ENCODE results near the gene MFAP3L.

The MFAP3L gene

DNA sequence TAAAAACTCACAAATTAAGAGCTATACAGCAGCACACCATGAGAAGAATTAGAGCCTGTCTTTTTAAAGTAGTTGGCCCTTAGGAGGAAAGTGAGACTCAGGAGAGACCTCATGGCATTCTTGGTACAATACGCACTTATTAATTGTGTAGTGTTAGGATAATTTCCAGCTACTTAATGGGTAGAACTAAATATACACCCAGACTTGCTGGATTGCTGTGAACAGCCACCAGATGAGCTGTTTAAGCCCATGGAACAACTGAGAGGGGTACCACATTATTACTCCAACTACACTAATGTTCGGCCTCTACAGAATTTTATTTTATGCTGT lies 13.6 kb downstream of the MFAP3L start:
- in situ Hi-C loops (cut with MboI; ENCODE audit: low sequenced_read_pairs, unreplicated experiment), result no loop called here
- TF ChIP-seq, protein P1, sequence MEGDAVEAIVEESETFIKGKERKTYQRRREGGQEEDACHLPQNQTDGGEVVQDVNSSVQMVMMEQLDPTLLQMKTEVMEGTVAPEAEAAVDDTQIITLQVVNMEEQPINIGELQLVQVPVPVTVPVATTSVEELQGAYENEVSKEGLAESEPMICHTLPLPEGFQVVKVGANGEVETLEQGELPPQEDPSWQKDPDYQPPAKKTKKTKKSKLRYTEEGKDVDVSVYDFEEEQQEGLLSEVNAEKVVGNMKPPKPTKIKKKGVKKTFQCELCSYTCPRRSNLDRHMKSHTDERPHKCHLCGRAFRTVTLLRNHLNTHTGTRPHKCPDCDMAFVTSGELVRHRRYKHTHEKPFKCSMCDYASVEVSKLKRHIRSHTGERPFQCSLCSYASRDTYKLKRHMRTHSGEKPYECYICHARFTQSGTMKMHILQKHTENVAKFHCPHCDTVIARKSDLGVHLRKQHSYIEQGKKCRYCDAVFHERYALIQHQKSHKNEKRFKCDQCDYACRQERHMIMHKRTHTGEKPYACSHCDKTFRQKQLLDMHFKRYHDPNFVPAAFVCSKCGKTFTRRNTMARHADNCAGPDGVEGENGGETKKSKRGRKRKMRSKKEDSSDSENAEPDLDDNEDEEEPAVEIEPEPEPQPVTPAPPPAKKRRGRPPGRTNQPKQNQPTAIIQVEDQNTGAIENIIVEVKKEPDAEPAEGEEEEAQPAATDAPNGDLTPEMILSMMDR (IDR thresholded peaks at IDR 0.05; ENCODE audit: borderline replicate concordance, control extremely low read depth, extremely low read depth, insufficient read depth, missing control alignments), result no peak

DNA sequence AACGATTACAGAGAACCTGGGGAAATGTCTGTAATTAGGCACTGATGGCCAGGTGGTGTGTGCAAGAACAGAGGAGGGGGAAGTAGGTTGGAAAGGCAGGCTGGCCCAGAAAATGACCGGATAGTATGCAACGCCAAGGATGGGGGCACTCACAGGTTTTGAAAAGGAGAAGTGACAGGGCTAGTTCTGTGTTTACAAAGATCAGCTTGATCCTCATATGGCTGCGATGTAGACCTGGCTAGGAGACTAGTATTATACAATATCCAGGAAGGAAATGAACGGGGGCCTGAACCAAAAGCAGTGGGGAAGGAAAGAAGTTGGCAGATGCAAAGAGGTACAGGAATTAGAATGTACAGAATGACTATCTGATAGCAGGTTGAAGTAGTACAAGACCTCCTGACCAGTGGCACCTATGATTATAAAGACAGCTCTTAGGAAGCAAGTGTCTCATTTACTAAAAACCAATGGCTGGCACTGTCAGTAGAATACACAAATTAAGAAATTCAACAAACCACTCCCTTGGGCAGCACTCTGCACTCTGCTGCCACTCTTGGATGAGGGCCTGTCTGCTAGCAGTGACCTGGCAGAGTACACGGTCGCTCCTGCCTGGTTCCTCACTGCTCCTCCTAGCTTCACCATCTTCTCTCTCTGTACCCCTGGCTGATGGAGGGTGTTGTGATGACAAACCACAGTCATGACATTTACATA lies 14.1 kb downstream of the MFAP3L start:
- DNase-seq (ENCODE audit: low spot score), result no peak
- TF ChIP-seq, protein P1 (IDR thresholded peaks at IDR 0.05; ENCODE audit: borderline replicate concordance, control extremely low read depth, extremely low read depth, insufficient read depth, missing control alignments), result no peak
- in situ Hi-C loops (cut with MboI; ENCODE audit: low sequenced_read_pairs, unreplicated experiment), result no loop called here

More for the DNA sequence above, 13.6 kb downstream of the MFAP3L start:
- no peak for DNase-seq (ENCODE audit: low spot score)

GRCh38 chr4:170009291-170009690 lies 16.9 kb downstream of the MFAP3L start:
- DNase-seq (ENCODE audit: low spot score), result no peak
- in situ Hi-C loops (cut with MboI; ENCODE audit: low sequenced_read_pairs, unreplicated experiment), result no loop called here
- TF ChIP-seq, protein P1 (IDR thresholded peaks at IDR 0.05; ENCODE audit: borderline replicate concordance, control extremely low read depth, extremely low read depth, insufficient read depth, missing control alignments), result no peak

DNA sequence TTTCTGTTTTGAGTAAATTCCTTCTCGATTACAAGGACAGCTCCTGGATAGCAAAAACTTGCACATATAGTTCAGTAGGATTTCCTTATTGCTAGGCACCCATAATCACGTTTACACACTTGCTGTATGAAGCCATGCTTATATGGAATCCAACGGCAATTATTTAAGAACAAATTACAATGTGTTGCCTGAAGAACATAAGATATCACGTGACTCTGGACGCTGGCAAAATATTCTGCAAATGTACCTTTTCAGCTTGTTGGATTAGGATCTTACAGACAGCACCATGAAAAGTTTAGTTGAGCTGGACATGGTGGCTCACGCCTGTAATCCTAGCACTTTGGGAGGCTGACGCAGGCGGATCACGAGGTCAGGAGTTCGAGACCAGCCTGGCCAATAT lies 17.4 kb downstream of the MFAP3L start:
- in situ Hi-C loops (cut with MboI; ENCODE audit: low sequenced_read_pairs, unreplicated experiment), result no loop called here
- no peak for DNase-seq (ENCODE audit: low spot score)
- TF ChIP-seq, protein P1 (IDR thresholded peaks at IDR 0.05; ENCODE audit: borderline replicate concordance, control extremely low read depth, extremely low read depth, insufficient read depth, missing control alignments), result no peak

DNA sequence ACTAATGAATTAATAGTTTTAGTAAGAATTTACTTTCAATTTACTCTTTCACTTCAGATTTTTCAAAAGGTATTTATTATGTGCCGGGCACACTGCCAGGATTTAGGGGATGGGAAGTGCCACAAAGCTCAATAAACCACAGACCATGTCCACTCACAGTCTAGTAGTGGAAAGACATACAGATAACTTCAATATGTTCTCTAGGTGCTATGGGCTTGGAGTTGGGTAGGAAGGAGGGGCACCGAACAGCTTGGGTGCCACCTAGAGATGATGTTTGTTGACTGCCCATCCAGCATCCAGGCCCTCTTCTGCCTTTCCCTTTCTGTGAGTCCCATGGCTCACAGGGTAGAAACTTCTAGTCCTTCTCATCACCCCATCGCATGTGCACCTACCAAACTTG lies 17.8 kb downstream of the MFAP3L start:
- DNase-seq (ENCODE audit: low spot score), result no peak
- TF ChIP-seq, protein P1 (IDR thresholded peaks at IDR 0.05; ENCODE audit: borderline replicate concordance, control extremely low read depth, extremely low read depth, insufficient read depth, missing control alignments), result no peak
- in situ Hi-C loops (cut with MboI; ENCODE audit: low sequenced_read_pairs, unreplicated experiment), result no loop called here

GRCh38 chr4:170007113-170007512 lies 19.1 kb downstream of the MFAP3L start:
- in situ Hi-C loops (cut with MboI; ENCODE audit: low sequenced_read_pairs, unreplicated experiment), result no loop called here
- TF ChIP-seq, protein P1 (IDR thresholded peaks at IDR 0.05; ENCODE audit: borderline replicate concordance, control extremely low read depth, extremely low read depth, insufficient read depth, missing control alignments), result no peak
- no peak for DNase-seq (ENCODE audit: low spot score)

Measured in GM13976 (cell line).